Activated CD4-positive, alpha-beta T cell treated with anti-CD3 and anti-CD28 coated beads for 1 hour (primary cell): ENCODE data around the gene EAPP.
"Not testable (repeated sequence)": the region's sequence is repeated elsewhere in the genome, so short reads cannot be mapped to it uniquely, and the experiment has no call there.

Source experiments
- DNase-seq: peaks from one replicate; pipeline ENCODE4 v3.0.0-alpha.2; 2020

EAPP gene

DNA sequence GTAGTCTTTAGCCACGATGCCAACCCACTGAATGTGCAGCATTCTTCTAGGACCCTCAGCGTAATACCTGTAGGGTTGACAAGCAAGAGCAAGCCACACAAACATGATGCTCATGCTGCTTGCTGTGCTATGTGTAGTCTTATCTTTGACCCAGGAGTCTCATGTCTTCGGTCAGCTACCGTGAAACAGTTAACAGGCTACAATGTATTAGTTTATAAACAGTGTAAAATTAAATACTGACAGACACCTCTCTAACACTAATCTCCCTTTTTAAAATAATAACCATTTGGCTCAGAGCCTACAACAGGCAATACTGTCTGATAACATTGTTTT, 1.9 kb downstream of the EAPP start:
- no peak for DNase-seq

DNA sequence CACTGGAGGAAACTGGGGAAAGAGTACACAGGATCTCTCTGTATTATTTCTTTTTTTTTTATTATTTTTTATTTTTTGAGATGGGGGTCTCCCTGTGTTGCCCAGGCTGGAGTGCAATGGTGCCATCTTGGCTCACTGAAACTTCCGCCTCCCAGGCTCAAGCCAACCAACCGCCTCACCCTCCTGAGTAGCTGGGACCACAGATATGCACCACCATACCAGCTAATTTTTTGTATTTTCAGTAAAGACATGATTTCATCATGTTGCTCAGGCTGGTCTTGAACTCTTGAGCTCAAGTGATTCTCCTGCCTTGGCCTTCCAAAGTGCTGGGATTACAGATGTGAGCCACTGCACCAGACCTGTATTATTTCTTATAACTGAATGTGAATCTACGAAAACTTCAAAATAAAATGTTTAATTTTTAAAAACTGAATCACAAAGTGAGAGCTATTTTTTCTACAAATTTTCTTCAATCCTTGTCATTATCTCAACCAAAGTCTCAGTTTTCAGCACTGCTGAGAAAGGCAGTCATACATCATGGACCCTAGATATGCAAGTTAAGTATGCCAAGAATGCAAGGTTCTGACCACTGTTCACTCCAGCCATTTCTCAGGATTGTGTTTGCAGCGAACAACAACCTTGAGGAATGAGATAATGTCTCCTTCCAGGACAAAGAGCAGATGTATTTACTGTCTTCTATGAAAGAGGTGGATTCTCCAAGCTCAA, 2.4 kb downstream of the EAPP start:
- DNase-seq: no peak

DNA sequence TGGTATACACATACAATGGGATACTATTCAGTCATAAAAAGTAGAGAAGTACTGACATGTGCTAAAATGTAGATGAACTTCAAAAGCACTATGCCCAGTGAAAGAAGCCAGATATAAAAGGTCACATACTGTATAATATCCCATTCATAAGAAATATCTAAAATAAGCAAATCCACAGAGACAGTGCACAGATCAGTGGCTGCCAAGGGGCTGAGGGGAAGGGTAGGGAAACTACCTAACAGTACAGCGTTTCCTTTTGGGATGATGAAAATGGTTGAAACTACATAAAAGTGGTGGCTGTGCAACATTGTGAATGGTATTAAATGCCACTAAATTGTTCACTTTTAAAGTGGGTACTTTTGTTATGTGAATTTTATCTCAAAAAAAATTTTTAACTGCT, 11.9 kb downstream of the EAPP start:
- DNase-seq: no peak

DNA sequence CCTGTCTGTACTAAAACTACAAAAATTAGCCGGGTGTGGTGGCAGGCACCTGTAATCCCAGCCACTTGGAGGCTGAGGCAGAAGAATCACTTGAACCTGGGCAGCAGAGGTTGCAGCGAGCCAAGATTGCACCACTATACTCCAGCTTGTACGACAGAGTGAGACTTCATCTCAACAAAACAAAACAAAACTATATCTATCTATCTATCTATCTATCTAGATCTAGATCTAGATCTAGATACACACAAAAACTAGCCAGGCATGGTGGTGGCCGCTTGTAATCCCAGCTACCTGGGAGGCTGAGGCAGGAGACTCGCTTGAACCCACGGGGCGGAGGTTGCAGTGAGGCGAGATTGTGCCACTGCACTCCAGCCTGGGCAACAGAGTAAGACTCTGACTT, 15.3 kb downstream of the EAPP start:
- DNase-seq: not testable (repeated sequence)

DNA sequence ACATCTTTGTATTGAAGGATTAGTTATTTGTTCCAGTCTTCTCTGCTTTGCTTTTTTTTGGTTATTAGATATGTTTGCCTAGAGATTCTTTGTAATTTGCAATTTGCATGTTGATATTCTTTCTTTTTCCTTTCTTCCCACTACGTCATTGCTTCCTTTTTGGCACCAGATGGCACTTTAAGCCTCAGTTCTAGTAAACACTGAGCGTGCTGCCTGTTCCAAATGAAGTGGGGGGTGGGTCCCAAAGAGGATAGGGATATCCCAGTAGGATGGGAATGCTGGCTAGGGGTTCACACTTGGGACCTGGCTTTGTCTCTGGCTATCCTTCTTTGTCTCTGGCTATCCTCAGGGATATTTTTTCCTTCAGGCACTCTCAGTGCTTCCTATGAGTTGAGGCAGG, 17.0 kb downstream of the EAPP start:
- DNase-seq: no peak

- DNase-seq: not testable (repeated sequence)
These were observed 18.4 kb downstream of the EAPP start for GRCh38 chr14:34521071-34521470.

DNA sequence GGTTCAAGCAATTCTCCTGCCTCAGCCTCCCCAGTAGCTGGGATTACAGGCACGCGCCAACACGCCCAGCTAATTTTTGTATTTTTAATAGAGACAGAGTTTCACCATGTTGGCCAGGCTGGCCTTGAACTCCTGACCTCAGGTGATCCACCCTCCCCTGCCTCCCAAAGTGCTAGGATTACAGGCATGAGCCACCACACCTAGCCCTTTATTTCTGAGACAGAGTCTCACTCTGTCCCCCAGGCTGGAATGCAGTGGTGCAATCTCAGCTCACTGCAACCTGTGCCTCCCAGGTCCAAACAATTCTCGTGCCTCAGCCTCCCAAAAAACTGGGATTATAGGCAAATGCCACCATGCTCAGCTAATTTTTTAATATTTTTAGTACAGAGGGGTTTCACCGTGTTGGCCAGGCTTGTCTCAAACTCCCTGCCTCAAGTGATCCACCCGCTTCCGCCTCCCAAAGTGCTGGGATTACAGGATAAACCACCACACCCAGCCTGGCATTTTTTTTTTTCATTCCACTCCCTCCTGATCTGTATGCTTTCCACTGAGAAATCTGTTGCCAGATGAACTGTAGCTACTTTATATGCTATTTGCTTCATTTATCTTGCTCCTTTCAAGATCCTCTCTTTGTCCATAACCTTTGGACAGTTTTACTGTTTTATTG, 19.1 kb downstream of the EAPP start:
- not testable (repeated sequence) for DNase-seq

DNA sequence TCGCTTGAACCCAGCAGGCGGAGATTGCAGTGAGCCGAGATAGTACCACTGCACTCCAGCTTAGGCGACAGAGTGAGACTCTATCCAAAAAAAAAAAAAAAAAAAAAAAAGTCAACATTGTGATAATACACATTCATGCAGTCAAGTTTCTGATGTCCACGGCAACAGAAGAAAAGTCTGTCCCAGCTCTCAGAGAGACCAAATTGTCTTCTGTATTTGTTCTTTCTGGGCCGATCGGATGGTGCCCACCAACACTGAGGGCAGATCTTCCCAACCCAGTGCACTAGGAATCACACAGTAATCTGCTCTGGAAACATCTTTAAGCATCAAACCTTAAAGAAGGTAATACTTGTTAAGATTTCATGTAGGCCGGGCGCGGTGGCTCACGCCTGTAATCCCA, 31.6 kb downstream of the EAPP start:
- no peak for DNase-seq

- DNase-seq: no peak
These were observed 32.0 kb downstream of the EAPP start for GRCh38 chr14:34507459-34507858.

DNA sequence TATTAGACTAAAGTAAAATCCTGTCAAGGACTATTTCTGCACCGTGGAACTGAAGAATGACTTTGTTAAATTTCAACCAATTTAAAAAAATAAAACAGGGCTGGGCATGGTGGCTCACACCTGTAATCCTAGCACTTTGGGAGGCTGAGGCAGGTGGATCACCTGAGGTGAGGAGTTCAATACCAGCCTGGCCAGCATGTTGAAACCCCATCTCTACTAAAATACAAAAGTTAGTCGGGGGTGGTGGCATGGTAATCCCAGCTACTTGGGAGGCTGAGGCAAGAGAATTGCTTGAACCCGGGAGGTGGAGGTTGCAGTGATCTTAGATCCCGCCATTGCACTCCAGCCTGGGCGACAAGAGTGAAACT, 34.4 kb downstream of the EAPP start:
- DNase-seq: not testable (repeated sequence)

DNA sequence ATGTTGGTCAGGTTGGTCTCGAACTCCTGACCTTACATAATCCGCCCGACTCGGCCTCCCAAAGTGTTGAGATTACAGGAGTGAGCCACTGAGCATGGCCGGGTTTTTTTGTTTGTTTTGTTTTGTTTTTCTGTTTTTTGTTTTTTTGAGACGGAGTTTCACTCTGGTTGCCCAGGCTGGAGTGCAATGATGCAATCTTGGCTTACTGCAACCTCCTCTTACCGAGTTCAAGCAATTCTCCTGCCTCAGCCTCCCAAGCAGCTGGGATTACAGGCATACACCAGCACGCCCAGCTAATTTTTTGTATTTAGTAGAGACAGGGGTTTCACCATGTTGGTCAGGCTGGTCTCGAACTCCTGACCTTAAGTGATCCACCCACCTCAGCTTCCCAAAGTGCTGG, 35.5 kb downstream of the EAPP start:
- not testable (repeated sequence) for DNase-seq

DNA sequence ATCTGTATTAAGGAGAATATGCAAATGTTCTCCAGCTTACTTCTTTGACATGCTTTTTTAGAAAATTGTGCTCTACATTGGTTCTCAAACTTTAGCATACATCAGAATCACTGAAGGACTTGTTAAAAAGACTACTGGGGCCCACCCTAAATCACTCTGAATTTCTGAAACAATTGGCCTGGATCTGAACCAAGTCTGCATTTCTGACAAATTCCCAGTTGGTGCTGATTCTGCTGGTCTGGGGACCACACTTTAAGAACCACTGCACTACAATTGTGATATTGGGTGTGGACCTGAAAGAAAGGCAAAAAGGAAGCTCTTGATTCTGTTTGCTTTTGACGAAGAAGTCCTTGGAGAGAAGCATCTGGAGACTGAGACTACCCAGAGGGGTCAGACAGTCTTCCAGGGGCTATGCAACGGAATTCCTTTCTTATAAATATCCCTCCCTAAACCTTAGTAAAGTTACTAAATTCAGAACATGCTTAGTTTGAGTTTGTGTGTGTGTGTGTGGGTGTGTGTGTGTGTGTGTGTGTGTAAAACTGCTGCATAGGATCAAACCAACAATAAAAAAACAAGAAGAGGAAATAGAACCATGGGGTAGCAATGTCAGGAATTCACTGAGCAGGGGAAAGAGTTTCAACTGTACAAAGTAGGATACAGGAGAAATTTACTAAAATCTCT, 36.8 kb downstream of the EAPP start:
- DNase-seq: no peak

GRCh38 chr14:34502001-34502400, 37.5 kb downstream of the EAPP start:
- DNase-seq: no peak

GRCh38 chr14:34501004-34501580, 38.4 kb downstream of the EAPP start:
- DNase-seq: no peak

GRCh38 chr14:34498684-34499412, 40.7 kb downstream of the EAPP start:
- no peak for DNase-seq

DNA sequence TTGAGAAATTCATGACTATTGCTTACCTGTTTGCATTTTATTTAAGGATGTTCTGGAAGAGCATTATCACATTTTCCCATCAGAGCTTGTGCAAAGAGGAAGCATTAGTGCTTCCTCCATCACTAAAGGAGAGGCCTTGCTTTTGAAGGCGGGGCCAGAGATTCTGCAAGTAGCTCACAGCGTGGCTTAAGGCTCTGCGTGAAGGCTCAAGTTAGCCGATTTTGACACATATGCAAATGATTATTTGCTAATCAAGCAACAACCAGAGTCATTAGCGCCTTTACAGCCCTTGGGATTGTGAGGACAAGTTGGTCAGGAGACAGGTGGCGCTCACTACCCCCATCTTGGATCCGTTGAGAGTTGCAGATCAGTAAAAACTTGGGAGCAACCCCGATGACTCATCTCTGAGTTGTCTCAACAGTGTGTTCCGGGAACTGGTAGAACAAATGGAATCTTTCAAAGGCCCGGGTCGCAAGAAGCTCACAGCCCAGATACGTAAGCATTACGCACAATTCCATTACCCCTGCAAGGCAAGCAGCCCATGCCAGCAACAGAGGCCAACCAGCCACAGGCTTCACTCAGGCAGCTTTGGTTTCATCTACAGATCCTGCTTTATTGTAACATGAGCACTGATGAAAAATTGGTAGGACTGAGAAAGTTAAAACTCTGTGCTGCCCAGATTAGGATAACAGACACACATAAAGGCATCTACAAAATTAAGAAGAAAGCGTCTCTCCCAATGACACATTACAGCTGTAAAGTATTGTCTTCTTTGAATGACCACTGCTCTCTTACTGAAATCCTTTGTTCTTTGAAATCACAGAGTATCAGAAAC, 42.6 kb downstream of the EAPP start:
- no peak for DNase-seq

DNA sequence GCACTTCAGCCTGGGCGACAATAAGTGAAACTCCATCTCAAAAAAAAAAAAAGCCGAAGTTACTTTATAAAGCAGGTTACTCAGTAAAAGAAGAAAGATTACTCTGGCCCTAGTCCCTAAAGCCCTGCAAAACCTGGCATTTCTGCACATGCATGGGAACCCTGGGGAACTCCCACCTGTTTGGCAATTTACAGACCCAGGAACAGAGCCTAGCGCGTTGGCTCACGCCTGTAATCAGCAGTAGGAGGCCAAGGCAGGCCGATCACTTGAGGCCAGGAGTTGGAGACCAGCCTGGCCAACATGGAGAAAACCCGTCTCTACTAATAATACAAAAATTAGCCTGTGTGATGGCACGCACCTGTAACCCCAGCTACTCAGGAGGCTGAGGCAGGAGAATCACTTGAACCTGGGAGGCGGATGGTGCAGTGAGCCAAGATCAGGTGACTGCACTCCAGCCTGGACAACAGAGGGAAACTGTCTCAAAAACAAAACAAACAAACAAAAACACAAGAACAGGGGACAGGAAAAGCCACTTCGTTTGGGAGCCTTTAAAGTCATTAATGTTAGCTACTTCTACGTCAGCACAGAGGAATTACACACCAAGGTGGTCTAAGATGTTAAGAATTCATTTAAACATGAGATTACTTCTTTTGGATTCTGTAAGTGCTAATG, 43.4 kb downstream of the EAPP start:
- DNase-seq: no peak

DNA sequence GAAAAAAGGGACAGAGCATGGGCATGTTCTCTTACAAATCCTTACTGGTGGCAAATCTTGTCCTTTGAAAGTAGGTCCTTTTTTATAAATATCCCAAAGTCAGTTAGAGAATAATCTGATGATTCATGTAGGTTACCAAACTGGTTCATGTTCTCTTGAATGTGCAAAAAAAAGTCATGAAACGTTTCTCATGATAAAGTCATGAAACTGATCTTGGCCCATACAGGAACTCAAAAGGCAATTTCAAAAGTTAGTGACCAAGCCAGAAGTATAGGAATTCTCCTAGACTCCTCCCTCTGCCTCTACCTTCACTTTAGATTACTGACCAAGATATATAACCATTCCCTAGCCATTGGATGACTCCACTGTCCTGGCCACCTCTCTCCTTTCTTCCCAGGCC, 50.2 kb downstream of the EAPP start:
- DNase-seq: no peak

DNA sequence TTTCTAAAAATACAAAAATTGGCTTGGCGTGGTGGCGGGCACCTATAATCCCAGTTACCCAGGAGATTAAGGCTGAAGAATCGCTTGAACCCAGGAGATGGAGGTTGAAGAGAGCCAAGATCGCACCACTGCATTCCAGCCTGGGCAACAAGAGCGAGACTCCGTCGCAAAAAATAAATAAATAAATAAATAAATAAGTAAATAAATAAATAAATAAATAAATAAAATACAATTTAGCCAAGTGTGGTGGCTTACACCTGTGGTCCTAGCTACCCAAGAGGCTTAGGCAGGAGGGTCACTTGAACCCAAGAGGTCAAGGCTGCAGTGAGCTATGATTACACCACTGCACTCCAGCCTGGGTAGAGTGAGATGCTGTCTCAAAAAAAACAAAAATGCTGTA, 51.0 kb downstream of the EAPP start:
- DNase-seq: no peak

DNA sequence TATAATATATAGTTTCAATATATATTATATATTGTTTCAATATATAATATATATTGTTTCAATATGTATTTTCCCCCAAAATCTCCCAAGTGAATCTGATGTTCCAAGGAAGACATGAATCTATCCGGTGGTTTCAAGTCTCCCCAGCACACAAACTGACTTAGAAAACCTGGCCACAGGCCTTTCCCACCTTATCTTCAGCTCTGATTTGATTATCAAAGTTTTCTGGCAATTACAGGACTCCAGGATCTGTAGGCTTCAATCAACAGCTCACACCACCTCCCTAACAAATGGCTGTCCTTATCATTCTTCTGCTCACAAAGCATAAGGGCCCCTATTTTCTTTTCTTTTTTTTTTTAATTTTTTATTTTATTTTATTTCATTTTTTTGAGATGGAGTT, 54.8 kb downstream of the EAPP start:
- DNase-seq: no peak

GRCh38 chr14:34482463-34482862, 57.0 kb downstream of the EAPP start:
- no peak for DNase-seq

- DNase-seq: no peak
These were observed 59.8 kb downstream of the EAPP start for GRCh38 chr14:34479694-34480093.
